ENCODE measurements around the gene AASS. TPM values are rescaled to one million over a fixed set of nuclear protein-coding genes. Genes with fewer than 3 reads are reported as not detected.

Gene AASS
- total RNA-seq, 1 donor from 2014 or later, result 1.0 TPM

Other genes starting within 250 kb of the AASS start
- not detected in 2 replicates for gene FEZF1, start 160.5 kb upstream of the AASS start, total RNA-seq

Measured in activated T-helper 1 cell treated with anti-CD3 and anti-CD28 coated beads, Interleukin-12 subunit alpha, Interleukin-12 subunit beta, Interleukin-2, Interleukin-4 antibody, amounts not matched to agents 30 ng/mL and 10 ng/mL and 1 ng/mL, durations not matched to agents 14 hours and 24 hours and 36 hours (primary cell).